ENCODE measurements around the gene GREB1L.
A peak's percentile ranks its signal among the peaks of the same experiment; 100 is the strongest.

The GREB1L gene

GRCh38 chr18:21242141-21242779, at the start of gene GREB1L:
Gene GREB1L, plus strand, starts transcription at chr18:21242232. Its CDS starts 141,287 bp downstream, at chr18:21383519.
- H3K4me3 ChIP-seq (ENCODE audit: low read length): peak within 1 kb of the TSS; percentile 54
- peak; percentile 76 for DNase-seq (ENCODE audit: low read depth)
- peak; percentile 15 for TF ChIP-seq CTCF (IDR thresholded peaks at IDR 0.05; ENCODE audit: insufficient read depth, low read depth, low read length, missing control alignments)

GRCh38 chr18:21192308-21192624, 49.8 kb upstream of the GREB1L start:
- no peak for TF ChIP-seq CTCF (IDR thresholded peaks at IDR 0.05; ENCODE audit: insufficient read depth, low read depth, low read length, missing control alignments)
- no peak overlapping the region for H3K4me3 ChIP-seq (ENCODE audit: low read length)
- DNase-seq (ENCODE audit: low read depth): no peak

GRCh38 chr18:21194871-21195771, 46.9 kb upstream of the GREB1L start:
- no peak overlapping the region for H3K4me3 ChIP-seq (ENCODE audit: low read length)
- TF ChIP-seq CTCF (IDR thresholded peaks at IDR 0.05; ENCODE audit: insufficient read depth, low read depth, low read length, missing control alignments): peak; percentile 51
- DNase-seq (ENCODE audit: low read depth): peak; percentile 52

GRCh38 chr18:21196426-21196825, 45.6 kb upstream of the GREB1L start:
- no peak for TF ChIP-seq CTCF (IDR thresholded peaks at IDR 0.05; ENCODE audit: insufficient read depth, low read depth, low read length, missing control alignments)
- no peak overlapping the region for H3K4me3 ChIP-seq (ENCODE audit: low read length)
- DNase-seq (ENCODE audit: low read depth): no peak

- peak; percentile 36 for DNase-seq (ENCODE audit: low read depth)
- TF ChIP-seq CTCF (IDR thresholded peaks at IDR 0.05; ENCODE audit: insufficient read depth, low read depth, low read length, missing control alignments): no peak
- no peak overlapping the region for H3K4me3 ChIP-seq (ENCODE audit: low read length)
Observed at GRCh38 chr18:21203126-21203525, 38.9 kb upstream of the GREB1L start.

GRCh38 chr18:21203542-21204241, 38.3 kb upstream of the GREB1L start:
- no peak for TF ChIP-seq CTCF (IDR thresholded peaks at IDR 0.05; ENCODE audit: insufficient read depth, low read depth, low read length, missing control alignments)
- no peak overlapping the region for H3K4me3 ChIP-seq (ENCODE audit: low read length)

More at GRCh38 chr18:21203542-21204241, 38.3 kb upstream of the GREB1L start:
- DNase-seq (ENCODE audit: low read depth): no peak

Data from epithelial cell of esophagus (primary cell).